Transverse colon (tissue), 3 donors: ENCODE measurements around the gene HDAC4.

Source experiments
- POLR2A ChIP-seq: fragments of 450-650 bp; IDR thresholded peaks from one replicate; pipeline ENCODE4 v1.6.1; 2016; ENCODE audit warnings: antibody characterized with exemption, mild to moderate bottlenecking, moderate library complexity
- POLR2AphosphoS5 ChIP-seq, 3 donors: sonication (generic); formaldehyde crosslinking; IDR thresholded peaks; one replicate each; pipeline ENCODE4 v1.6.1; 2016; ENCODE audit warnings: antibody characterized with exemption in 3 of 3

DNA sequence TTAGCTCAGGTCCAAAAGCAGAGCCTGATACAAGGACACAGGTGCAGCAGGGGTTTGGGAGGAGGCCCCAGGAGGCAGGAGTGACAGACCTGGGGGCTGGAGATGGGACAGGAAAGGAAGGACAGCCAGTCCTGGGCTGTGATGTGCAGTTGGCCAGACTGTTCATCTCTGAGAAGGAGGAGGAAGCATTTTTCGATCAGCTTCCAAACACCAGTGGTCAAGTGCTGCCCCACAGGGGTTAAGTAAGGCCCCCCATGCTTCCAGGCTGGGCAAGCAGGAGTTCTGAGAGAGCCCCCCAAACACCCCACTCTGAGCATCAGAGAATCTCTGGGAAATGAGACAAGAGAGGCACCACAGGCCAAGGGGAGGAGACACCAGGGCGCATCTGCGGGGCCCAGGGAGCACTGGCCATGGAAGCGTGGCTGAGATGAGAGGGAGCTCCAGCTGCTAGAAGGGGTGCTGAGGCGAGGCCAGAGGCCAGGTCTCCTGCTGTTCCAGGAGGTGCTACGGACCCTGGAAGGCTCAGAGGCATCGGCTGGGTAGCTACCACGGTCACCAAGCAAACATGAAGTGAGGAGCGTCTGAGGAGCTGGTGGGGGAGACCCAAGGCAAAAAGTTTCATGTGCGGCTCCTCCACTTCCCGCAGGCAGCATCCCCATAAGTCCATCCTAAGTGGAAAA is 5.6 kb upstream of the HDAC4 start:
- no peak for TF ChIP-seq POLR2AphosphoS5 (IDR thresholded peaks at IDR 0.05)
- TF ChIP-seq POLR2A, result no peak
